Embryonic facial prominence (tissue), 1 donor: ENCODE data around the gene SEMA4D.

Source experiments
- DNase-seq: peaks from one replicate; pipeline ENCODE4 v3.0.0-alpha.2; 2016; ENCODE audit errors: extremely low spot score

The SEMA4D gene

DNA sequence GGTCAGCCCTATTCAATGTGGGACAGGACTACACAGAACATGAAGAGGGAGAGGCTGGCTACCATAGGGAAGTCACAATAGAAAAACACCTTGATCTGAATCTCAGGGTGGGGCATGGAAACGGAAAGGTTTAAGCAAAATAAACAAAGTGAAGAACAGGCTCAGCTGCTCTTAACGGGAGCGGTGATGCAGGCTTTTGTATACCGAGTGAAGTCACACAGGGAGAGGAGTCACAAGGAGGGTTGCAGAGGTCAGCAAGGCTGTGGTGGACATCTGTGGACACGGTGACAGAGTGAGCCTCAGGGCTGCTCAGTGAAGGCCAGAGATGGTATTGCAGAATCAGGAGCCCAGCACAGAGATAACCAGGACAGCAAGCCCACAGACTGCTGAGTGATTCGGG lies 30.6 kb upstream of the SEMA4D start:
- DNase-seq, result no peak

- no peak for DNase-seq
Observed at GRCh38 chr9:89528131-89528530, 30.2 kb upstream of the SEMA4D start.

DNA sequence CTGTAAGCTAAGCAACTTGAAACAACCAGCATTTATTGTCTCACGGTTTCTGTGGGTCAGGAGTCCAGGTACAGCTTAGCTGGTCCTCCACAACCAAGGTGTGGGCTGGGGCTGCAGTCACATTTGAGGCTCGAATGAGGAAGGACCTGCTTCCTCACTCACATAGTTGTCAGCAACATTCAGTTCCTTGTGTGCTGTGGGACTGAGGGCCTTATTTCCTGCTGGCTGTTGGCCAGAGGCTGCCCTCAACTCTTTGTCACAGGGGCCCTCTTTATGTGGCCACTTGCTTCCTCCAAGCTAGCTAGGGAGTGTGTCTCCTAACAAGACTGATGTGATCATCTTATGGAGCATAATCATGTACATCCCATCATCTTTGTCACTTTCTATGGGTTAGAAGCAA lies 29.2 kb upstream of the SEMA4D start:
- DNase-seq, result no peak

GRCh38 chr9:89526667-89527066 lies 28.8 kb upstream of the SEMA4D start:
- no peak for DNase-seq

DNA sequence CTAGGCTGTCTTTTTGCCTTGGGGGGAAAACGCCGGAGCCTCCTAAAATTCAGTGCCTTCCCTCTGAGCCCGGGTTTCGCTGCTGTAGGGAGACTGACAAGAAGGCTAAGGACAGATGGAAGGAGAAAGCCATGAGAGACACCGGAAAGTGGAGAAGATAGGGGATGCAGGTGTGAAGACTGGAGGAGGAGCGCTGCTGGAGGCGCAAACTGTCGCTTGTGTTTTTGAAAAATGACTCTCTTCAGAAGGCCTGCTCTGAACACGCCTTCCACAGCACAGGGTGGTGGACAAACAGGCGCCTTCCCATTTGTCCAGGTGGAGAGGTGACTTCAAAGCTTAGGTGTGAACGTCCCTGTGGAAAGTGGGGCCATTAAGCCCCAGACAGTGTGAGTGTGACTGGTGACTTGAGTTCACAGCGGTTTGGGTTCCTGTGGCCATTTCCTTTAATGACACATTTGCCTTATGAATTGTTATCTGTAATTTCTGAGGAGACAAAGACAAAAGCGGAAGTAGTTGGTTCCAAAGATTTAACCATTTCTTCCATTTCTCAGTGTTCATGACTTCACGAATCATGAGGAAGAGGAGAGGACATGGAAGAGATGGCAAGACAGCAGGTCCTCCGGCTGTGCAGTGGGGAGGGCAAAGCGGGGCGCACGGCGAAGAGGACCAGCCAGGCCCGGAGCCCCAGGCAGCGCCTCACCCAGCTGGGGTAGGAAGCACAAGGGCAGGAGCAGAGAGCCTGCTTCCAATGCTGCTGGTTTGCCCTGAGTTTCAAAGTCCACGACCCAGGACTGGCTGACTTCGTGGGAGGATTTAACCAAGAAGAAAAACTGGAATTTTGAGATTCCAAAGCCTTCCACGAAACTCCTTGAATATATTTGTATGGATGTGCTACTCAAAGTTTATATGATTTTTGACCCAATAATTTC lies 27.8 kb upstream of the SEMA4D start:
- DNase-seq, result no peak

DNA sequence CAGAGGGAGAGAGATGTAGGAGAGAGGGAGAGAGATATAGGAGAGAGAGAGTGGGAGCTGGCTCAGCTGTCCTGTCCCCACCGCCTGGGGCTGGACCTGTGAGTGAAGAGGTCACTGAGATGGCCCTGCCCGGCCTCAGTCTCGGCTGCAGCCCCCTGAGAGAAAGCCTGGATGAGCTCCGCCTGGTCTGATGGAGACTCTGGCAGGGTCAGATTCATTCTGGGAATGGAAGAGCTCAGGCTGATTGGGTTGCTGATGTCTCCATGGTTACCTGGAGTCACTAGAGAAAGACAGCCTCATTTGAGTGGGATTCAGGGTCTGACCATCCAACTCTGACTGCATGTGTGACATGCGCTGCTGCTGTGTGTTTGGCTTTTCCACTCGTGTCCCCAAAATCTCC lies 27.1 kb upstream of the SEMA4D start:
- no peak for DNase-seq

DNA sequence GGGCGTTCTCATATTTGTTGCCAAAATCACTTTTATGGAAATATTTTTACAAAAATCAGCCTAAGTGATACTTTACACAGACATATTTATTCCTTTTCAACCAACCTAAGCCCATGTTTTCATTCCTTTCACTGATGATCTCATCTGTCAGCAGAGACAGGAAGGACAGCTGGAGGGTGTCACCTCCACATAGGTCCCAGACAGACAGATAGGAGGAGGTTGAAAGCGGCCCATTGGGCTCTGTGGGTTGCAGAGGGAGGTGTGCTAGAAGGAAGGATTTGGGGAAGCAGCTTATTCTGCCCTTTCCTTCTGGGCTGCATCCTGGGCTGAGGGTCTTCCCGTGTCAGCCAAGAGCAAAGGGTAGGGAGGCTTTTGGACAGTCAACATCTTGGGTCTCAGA lies 26.0 kb upstream of the SEMA4D start:
- DNase-seq, result no peak

DNA sequence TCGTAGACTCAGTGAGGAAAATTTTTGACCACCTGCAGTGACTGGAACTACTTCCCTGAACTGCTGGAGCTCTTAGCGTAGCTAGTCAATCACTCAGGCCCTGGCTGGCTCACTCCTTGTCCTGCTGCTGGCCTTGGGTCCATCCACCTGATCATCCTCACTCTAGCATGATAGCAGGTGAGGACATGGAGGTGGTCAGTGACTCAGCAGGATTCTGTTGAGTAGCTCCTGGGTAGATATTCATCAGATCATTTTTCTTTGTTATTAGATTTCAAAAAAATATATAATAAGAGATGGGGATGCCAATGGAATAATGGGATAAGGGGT lies 25.0 kb upstream of the SEMA4D start:
- DNase-seq, result no peak

DNA sequence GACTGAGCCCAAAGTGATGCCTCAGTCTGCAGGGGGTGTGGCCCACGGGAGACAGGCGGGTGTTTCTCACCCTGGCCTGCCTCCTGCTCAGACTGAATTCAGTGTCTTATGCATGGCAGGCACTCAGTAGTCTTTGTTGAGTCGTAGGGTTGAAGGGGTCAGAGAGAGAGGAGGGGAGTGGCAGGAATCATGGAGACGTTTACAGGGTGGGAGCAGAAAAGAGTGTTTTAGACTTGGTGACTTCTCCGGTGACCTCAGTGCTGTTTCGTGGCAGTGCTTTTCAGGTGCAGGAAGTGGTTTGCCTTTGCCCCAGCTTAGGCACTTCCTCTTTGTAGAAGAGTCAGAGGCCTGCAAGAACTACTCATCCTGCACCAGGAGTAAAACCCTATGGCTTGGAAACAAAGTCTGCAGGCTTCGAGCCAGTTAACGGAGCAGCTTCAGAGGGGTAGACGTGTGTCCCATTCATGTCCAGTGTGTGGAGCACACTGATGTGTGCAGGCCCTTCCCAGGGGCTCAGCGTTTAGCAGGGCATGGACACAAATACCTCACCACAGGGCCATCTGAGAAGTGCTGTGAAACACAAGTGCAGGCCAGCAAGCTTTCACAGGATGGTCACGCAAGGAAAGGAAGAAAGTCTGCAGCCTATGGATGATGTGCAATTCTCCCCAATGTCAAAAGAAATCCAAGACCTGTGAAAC lies 24.5 kb upstream of the SEMA4D start:
- no peak for DNase-seq

- DNase-seq, result no peak
Observed at GRCh38 chr9:89519366-89519805, 21.5 kb upstream of the SEMA4D start.

- no peak for DNase-seq
Observed at GRCh38 chr9:89518466-89519365, 20.8 kb upstream of the SEMA4D start.

GRCh38 chr9:89515416-89515815 lies 17.5 kb upstream of the SEMA4D start:
- no peak for DNase-seq

DNA sequence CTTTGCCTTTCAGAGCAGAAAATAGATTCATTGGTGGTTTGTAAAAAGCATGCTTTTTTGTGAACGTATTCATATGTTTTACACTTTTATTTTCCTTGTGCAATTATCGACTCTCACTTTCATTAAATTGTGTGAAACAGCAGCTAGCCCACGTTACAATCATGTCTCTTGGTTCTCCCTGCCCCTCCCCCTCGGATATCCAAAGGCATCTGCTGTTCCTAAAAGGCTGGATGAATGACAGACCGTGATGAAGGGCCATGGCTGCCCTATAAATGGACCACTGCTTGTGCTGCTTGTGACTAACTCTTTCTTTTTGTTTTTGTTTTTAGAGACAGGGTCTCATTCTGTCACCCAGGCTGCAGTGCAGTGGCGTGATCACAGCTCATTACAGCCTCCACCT lies 17.0 kb upstream of the SEMA4D start:
- no peak for DNase-seq

DNA sequence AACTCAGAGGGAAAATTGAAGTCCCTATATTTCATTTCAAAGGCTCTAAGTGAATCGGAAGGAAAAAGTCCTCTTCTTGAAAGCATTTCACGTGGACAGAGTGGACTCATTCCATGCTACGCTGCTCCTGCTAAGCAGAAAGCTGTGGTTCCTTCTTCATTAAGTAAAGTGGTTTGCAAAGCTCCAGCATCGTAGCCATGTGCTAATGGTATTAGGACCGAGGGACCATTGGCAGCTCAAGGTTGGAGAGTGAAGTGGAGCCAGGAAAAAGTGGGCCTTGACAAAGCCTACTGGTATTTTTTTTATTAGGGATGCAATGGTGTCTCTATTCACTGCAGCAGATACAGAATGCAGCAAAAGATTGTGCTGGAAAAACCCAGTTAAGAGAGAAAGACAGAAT lies 16.4 kb upstream of the SEMA4D start:
- DNase-seq, result no peak

DNA sequence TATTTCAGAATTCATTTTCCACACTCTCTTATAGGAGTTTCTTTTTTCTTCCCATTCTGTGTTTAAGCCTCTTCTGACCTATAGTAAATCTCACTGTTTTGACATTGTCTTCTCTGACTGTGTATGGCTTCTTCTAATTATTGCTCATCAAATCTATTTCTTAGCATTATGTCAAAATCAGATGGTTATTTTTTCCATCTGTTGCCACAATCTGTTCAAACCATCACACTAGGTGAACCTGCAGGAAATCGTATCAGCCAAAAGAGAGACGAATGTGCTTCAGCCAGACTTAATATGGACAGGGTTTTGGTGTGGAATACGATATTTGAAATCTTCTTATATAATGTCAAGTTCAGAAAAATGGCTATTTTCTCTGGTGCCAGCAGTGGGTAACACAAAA lies 15.9 kb upstream of the SEMA4D start:
- no peak for DNase-seq

GRCh38 chr9:89512382-89512781 lies 14.5 kb upstream of the SEMA4D start:
- no peak for DNase-seq

GRCh38 chr9:89508951-89509615 lies 11.2 kb upstream of the SEMA4D start:
- no peak for DNase-seq

DNA sequence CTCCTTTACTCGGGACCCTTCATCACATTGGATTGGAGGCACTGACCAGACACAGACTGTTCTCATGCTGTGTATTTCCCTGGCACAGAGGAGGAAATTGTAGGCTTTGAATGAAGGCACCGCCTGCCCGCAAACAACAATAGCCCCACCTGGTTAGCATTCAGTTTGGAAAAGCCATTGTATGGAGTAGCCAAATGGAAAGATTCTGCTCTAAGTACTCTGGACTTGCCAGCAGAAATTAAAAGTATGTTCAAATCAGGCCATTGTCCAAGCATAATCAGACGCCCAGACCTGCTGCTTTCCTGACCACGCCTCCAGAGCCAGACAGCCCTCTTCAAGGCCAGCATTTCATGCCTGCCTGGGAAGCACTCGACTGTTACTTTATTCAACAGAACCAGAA lies 8.0 kb upstream of the SEMA4D start:
- no peak for DNase-seq

- no peak for DNase-seq
Observed at GRCh38 chr9:89505048-89505447, 7.1 kb upstream of the SEMA4D start.

DNA sequence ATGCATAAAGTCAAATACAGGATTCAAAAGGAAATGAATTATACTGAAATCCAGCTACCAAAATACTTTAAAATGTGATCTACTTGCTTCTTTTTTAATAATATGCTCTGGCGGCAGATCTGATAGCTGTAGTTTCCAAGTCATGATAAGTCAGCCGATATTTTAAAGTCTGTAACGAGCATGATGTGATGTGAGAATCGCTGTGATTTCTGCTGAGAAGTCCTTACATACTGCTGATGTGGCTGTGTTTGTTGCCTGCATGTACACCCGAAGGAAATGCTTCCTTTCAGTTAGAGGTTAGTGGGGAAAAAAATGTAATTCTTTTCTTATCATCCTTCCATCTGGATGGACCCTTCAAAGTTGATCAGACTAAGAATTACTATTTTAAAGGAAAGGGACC lies 4.8 kb upstream of the SEMA4D start:
- DNase-seq, result no peak

DNA sequence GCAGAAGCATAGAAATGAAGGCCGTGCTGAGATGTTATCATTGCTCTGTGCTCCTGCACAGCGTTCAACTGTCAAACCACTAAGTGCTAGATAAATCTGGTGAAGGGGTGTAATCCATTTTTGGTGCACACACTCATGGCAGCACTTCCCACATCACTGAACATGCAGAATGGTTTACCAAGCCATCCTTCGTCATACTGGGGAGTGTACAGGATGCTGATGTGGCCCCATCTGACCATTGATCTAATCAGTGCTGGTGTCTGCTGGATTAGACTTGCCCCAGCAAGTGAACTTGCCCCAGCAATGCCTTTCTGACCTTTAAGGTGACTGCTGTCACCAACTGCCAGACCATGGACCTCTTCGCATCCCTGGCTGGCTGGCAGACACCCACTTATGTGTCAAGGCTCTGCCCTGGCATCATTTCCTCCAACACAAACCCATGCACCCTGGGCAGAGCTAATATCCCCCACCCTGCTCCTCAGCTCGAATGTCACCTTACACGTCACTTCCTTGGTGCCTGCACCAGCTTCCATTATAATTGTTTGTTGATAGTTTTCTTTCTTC lies 4.2 kb upstream of the SEMA4D start:
- no peak for DNase-seq
